ENCODE data around the gene ABCD4.
"Not testable (repeated sequence)": the region's sequence is repeated elsewhere in the genome, so short reads cannot be mapped to it uniquely, and the experiment has no call there.

The ABCD4 gene

DNA sequence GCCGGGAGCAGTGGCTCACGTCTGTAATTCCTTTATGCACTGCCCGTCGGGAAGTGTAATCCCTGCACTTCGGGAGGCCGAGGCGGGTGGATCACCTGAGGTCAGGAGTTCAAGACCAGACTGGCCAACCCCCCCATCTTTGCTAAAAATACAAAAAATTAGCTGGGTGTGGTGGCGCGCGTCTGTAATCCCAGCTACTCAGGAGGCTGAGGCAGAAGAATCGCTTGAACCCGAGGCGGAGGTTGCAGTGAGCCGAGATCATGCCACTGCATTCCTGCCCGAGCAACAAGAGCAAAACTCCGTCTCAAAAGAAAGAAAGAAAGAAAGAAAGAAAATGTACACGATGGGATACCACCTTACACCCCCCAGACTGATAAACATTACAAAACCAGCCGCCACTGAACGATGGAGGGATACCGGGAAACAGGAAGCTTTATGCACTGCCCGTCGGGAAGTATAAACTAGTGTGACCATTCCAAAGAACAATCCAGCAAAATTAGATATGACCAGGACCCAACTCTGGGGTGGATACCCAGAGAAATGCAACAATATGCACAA lies 1.1 kb downstream of the ABCD4 start:
- DNase-seq, result no peak

DNA sequence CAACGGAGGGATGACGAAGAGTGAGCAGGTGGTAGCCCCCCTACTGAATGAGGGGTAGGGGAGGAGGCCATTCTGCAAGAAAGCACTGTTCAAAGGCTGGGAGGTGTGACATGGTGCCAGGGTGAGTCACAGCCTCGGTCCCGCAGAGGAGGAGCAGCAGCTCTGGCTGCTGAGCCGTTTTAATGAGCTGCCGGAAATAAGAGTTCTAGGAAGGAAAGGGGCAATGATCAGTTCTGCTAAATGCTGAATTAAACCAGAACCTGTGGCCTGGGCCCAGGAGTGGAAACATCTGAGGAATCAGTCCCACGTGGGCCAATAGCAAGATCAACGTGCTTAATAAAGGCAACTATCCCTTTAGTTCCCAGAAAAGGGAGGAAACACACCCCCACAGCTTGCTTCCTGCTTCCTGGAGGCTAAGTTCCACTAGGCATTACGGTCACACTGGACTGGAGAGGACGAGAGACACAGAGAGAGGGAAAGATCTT lies 3.6 kb downstream of the ABCD4 start:
- no peak for DNase-seq

DNA sequence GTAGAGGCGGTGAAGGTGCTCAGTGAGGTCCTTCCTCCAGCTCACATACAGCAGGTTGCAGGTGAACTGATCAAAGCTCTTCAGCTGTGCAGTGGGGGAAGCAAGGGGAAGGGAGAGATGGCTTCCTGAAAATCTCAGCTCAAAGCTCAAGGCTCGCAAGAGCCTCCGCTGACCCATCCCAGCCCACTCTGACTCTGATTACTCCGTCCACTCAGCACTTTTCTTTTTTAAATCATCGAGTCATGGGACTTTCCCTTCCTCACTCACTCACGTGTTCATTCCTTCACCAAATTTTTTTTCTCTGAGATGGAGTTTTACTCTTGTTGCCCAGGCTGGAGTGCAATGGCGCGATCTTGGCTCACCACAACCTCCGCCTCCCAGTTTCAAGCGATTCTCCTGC lies 4.7 kb downstream of the ABCD4 start:
- no peak for DNase-seq

DNA sequence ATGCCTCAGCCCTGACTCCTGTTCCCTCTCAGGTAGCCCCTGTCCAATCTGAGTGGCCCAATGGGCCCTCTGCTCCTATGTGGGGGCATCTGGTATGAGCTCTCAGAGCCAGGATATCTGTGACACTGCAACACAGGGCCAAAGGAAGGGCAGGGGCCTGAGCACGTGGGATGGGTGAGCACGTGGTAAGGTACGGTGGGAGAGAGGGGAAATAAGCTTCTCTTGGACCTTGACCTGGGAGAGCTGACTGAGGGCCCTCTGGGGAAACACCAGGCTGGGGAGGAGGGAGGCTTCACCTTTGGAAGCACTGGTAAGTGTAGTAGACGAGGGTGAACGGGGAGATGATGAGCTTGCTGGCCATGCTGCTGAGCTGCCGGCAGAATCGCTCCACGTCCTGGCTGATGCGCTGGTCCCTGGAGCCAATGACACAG lies 6.7 kb downstream of the ABCD4 start:
- DNase-seq, result no peak

DNA sequence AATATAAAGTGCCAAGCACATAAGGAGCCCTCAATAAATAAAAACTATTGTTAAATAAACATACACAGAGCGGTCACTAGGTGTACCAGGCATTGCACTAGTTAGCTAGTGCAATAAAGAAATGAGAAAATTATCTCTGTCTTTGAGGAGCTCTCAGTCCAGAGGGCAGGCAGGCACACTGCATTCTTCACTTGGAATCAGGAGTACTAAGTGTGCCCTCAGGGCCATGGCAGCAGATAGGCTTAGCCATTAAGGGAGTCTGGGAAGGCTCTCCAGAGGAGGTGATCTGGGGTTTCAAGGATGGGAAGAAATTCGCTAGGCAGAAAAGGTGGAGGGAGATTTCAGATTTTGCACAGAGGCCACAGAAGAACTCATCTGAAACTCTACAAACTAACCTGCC lies 9.1 kb downstream of the ABCD4 start:
- DNase-seq, result no peak

DNA sequence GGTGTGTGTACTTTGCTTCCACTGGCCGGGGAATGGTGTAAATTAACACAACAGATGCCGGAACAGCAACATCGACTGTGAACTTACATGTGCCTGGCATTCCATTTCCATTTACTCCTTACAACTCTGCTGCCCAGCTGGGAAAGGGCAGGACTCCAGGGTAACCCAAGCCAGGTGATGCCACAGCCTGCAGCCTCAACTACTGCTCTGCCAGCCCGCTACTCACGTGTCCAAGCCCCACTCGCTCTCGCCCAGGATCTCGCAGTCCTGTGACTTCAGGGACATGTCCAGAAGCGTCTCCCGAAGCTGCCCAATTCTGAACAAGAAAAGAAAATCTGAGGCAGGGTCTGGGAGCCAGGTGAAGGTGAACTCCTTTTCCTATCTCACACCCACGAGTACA lies 10.7 kb downstream of the ABCD4 start:
- DNase-seq, result no peak

DNA sequence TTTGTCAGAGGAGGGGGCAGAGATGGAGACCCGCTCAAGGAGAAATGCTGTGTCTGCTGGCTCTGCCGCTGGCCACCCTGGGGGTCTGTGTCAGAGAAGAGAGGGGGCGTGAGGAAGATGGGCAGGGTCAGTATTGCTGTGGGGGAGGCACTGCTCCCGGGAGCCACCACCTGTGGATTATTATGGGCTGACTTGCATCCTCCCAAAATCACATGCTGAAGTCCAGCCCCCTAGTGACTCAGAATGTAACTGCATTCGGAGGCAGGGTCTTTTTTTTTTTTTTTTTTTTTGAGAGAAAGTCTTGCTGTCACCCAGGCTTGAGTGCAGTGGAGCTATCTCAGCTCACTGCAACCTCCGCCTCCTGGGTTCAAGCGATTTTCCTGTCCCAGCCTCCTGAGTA lies 12.3 kb downstream of the ABCD4 start:
- no peak for DNase-seq

DNA sequence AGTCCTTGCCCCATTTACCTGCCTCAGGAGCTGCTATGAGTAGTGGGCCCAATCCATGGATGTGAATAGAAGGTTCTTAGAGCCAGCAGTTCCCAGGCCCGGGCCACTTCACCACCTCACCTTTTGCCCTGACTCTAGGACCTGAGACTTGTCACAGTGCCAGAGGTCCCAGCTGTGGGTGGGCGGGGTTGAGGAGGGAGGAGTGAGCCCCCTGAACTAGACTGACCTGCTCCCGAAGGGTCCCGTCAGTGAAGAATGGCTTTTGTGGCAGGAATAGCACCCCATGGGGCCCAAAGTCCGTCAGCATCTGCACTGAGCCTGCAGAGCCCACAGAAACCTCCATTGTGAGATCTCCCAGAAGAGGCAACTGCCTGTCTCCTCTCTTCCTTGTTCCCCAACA lies 12.9 kb downstream of the ABCD4 start:
- DNase-seq, result no peak

DNA sequence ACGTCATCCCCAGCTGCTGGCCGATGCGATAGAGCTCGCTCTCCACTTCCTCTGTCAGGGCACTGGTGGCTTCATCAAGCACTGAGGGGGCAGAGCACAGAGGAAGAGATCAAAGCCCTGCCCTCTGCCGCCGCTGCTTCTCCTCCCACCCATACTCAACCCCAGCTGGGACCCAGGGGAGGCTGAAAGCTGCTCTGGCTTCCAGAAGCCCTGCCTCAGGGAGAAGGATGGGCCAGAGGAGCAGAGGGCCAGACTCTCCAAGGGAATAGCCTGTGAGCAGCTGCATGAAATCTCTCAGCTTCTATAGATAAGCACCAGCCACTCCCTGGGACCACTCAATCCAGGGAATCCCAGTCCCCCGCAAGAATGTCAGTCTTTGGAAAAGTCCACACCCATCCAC lies 16.0 kb downstream of the ABCD4 start:
- DNase-seq, result no peak

DNA sequence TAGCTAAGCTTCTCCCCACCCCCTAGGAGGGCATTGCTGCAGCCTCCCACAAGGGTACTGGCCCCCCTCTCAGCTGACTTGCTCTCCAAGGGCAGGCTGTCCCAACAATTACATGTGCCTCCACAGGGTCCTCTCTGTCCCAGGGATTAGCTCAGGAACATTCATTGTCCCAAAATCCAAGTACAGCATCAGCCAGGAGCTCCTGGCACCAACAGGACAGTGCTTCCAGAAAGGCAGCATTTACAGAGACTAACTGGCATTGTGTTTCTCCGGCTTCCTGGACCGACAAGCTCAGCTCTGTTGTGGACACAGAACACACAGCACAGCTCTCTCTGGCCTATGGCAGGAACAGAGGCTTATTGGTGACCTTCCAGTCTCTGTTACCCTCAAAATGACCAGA lies 21.7 kb downstream of the ABCD4 start:
- DNase-seq, result no peak

DNA sequence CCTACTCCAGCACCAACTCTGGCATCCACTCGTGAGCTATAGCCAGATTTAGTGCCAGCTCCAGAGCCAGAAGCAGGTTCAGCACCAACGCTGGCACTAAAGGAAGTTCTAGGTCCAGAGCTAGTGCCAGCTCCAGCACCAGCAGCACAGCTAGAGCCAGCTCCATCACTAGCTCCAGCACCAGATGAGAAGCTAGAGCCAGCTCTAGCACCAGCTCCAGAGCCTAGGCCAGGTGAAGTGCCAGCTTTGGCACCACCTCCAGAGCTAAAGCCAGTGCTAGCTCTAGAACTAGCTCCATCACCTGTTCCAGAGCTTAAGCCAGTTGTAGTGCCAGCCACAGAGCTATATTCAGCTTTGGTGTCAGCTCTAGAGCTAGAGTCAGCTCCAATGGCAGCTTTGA lies 24.7 kb downstream of the ABCD4 start:
- DNase-seq, result no peak

DNA sequence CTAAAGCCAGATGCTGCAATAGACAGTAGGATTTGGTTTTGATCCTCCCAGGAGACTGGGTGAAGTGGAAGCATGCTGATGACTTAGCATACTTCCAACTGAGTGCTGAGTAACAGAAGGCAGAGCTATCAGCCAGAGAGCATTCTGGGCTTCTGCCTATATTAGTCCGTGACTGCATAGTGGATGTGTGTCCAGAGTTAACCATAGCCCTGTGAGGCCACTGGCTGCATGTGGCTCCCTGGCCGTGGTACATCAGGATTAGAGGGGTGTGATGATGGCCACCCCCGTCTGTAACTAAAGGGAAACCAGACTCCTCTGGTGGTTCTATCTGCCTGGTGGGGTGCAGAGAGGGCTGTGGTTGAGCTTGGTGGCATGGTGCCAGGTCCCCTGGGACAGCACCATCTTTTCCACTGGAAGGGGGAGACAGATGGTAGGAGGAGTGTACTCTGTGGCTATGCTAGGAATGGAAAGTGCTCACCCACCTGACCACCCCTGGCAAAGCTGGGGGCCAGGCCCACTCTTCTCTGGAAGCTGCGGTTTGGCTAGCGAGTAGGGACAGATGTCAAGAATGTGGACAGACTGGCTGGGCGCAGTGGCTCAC lies 27.4 kb downstream of the ABCD4 start:
- no peak for DNase-seq

DNA sequence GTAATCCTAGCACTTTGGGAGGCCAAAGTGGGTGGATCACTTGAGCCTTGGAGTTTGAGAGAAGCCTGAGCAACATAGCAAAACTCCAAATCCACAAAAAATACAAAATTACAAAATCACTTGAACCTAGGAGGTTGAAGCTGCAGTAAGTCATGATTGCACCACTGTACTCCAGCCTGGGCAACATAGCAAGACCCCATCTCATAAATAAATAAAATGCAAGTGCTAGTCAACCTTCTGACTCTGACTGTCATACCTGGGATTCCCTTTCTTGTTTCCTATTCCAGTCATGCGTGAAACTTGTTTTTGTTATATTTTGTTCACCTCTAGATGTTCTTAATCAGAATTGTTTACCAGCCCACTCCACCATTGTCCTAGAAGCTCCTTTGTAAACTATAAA lies 31.4 kb downstream of the ABCD4 start:
- no peak for DNase-seq

DNA sequence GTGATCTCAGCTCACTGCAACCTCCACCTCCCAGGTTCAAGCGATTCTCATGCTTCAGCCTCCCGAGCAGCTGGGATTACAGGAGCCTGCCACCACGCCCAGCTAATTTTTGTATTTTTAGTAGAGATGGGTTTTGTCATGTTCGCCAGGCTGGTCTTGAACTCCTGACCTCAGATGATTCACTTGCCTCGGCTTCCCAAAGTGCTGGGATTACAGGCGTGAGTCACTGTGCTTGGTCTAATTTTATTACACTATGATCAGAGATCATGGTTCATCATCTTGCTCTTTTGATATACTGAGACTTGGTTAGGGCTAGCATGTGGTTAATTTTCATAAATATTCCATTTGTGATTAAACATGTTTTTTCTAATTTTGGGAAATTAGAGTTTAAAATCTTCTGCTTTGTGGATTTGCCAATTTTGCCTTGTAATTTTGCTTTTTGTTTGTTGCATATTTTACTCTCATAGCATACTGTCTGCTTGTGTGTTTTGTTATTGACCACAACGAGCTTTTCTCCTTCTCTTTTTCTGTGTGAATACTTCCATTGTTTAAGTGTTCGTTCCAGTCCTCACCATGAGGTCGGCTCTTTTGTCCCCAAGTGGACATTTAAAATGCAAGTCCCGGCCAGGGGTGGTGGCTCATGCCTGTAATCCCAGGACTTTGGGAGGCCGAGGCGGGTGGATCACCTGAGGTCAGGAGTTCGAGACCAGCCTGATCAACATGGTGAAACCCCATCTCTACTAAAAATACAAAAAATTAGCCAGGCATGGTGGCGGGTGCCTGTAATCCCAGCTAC lies 32.2 kb downstream of the ABCD4 start:
- not testable (repeated sequence) for DNase-seq

DNA sequence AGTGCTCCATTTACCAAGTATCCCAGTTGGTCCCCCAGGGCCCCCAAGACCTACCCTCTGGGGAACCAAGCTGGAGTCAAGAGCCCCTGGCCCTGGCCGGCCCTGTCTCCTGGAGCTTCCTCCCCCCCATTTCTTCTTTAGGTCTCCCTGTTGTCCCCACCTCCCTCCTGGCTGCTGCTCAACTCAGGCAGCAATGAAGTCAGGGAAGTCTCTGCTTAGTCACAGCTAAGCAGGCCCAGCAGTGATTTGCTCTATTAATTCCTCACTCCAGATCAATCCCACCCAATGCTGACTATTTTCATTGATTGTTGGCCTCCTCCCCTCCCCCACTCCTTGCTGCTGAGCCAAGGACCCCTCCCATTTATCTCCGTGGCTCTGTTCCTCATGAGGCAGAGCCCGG lies 35.1 kb downstream of the ABCD4 start:
- no peak for DNase-seq

DNA sequence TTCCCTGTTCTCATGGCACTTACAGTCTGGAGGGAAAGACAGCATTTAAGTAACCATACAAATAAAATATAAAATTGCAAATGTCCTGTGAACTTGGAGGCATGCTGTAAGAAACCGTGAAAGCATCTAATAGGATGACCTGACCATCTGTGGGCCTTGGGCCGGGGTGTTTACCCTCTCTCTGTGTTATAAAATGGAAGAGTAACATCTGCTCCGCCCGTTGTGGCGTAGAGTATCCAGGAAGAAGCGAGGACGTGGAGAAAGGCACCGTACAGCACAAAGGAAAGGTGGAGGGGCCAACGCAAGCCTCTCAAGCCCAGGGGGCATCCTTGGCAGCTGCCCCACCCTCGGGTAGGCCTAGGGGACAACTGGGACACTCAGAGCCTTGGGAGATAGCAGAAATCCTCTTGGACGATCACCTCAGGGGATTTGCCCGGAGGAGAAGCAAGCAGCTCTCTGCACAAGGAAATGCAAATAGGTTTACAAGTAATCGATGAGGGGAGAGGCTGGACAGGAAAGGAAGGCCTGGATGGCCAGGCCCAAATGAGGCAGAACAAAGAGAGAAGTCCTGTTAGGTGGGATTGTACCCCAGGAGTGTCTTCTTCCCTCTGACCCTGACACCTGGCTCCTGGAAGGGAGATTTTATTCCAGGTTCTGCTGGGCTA lies 37.3 kb downstream of the ABCD4 start:
- DNase-seq, result no peak

DNA sequence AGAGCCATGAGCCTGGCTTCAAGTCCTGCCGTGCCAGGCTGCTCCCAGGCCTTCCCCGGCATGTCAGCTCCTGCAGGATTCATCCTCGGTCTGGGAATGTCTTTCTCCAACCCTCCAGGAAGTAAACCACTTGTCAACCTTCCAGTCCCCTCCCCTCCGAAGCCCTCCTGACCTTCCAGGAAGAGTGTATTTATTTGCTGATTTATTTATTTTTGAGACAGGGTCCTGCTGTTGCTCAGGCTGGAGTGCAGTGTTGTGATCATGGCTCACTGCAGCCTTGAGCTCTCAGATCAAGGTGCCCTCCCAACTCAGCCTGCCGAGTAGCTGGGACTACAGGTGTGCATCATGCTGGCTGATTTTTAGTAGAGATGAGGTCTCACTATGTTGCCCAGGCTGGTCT lies 38.8 kb downstream of the ABCD4 start:
- DNase-seq, result no peak

DNA sequence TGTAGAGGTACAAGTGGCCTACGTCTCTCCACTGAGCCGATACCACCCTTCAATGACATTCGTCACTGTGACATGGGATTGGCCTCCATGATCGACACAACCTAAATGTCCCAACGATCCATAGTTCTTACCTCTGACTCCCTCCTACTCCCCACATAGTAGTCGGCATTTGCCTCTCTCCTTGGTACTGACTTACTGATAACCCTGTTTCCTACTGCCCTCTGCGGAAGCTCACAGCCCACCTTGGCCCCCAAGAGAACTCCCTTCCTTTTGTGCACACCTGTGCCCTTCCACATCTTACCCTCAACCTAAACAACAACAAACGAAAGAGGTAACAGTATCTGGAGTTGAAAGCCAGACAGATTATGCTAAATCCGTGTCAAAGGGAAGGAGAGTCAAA lies 39.6 kb downstream of the ABCD4 start:
- no peak for DNase-seq

DNA sequence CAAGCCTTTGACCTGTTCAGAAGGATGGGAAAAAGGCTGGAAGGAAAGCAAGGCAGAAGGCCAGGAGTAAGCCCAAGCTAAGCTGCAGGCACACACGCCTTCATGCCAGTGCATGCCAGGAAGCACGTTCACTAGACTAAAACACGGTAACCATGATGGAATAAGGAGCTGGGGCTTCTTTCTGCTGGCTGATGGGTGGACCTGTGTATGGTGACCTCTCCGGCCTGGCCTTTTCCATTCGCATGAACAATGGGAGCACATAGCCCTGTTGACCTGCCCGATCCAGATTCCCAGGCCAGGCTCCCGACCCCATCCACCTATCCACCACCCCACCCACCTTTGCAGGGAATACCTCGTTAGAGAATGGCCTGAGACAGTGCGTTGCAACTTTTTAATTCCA lies 40.7 kb downstream of the ABCD4 start:
- DNase-seq, result no peak

DNA sequence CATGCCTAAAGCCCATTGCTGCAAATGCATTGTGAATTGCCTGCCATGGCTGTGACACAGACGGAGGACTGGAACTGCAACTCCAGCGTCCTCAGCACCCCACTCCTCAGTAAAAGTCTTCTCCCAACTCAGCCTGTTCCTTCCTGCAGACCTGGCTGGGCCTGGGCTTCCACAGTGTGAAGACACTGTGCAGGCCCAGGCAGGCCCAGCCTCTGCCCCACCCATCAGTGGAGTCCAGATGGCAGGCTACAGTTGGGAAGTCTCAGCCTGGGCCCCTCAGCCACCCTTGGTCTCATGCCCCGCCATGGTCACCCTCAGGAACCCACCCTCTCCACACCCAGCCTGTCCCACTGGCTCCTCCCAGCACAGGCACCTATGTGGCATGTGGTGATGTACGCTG lies 41.4 kb downstream of the ABCD4 start:
- DNase-seq, result no peak

DNA sequence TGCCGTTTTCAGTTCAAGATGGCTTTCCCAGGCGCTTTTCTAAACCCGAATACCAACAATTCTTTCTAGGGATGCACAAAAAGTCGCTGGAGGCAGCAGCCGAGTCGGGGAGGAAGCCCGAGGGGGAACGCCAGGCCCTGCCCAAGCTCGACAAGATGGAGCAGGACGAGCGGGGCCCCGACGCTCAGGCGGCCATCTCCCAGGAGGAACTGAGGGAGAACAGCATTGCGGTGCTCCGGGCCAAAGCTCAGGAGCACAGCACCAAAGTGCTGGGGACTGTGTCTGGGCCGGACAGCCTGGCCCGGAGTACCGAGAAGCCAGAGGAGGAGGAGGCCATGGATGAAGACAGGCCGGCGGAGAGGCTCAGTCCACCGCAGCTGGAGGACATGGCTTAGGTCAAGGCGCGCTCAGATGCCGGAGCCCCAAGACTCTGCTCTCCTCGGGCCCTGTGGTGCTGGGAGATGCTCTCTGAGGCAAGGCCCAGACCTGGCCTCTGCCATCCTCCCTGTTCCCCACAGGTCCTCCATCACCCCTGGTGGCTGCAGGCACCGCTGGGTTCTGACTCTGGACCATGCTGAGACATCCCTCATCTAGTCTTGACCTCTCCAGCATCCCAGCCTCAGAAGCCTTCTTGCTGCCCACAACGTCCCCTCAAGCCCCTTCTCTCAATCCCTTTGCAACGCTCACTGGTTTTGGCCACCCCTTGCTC lies 42.1 kb downstream of the ABCD4 start:
- DNase-seq, result no peak

DNA sequence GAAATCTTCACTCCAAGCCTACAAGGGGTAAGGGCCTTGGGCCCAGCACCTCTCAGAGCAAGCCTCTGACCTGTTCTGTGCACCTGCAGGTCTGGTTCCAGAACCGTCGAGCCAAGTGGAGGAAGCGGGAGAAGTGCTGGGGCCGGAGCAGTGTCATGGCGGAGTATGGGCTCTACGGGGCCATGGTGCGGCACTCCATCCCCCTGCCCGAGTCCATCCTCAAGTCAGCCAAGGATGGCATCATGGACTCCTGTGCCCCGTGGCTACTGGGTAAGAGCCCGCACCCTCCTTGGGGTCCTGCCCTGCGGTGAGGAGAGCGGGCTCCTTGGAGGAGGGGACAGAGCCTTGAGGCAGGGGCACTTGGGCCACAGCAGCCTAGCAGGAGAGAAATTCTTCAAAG lies 43.2 kb downstream of the ABCD4 start:
- DNase-seq, result no peak

DNA sequence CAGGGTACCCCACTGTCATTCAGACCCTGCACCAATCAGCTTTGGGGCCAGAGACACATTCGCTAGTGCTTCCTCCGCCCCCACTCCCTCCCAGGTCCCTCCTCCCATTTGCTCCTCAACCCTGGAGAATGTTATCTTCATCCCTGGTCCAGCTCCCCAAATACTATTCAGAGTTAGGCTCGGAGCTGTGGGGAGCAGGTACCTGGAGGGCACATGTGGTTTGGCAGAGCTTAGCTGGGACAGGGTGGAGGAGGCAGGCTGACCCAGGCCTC lies 44.0 kb downstream of the ABCD4 start:
- DNase-seq, result no peak

Measured in cortex of kidney (tissue), 1 donor.